H54 (cell line): ENCODE data around the gene CPXM1.
"Not testable (repeated sequence)": the region's sequence is repeated elsewhere in the genome, so short reads cannot be mapped to it uniquely, and the experiment has no call there.

Experiments used
- DNase-seq: peaks from one replicate; pipeline ENCODE4 v3.0.0; 2011; ENCODE audit warnings: low spot score, mixed read lengths; ENCODE audit not compliant: insufficient read length
- FAIRE-seq: peaks from 3 replicates; lab custom pipeline; 2011; peaks lifted over from hg19 to GRCh38; lab: Jason Lieb, UNC
- POLR2A ChIP-seq: IDR thresholded peaks from 2 replicates; pipeline ENCODE4 v1.6.1; 2011; ENCODE audit warnings: low read depth, mild to moderate bottlenecking, low read length

The CPXM1 gene

GRCh38 chr20:2775139-2775538 lies 25.3 kb downstream of the CPXM1 start:
- FAIRE-seq, result no peak

GRCh38 chr20:2773812-2774211 lies 26.6 kb downstream of the CPXM1 start:
- TF ChIP-seq POLR2A, result no peak
- no peak for DNase-seq
- FAIRE-seq, result no peak

More at GRCh38 chr20:2775139-2775538, 25.3 kb downstream of the CPXM1 start:
- TF ChIP-seq POLR2A, result no peak
- DNase-seq, result no peak

- no peak for TF ChIP-seq POLR2A
- DNase-seq (no peak), FAIRE-seq (no peak)
These were observed 28.8 kb downstream of the CPXM1 start for GRCh38 chr20:2771631-2772080.

- not testable (repeated sequence) for FAIRE-seq
These were observed 30.3 kb downstream of the CPXM1 start for GRCh38 chr20:2770091-2770490.

GRCh38 chr20:2768632-2769015 lies 31.8 kb downstream of the CPXM1 start:
- no peak for FAIRE-seq
- no peak for DNase-seq
- TF ChIP-seq POLR2A, result no peak

More at GRCh38 chr20:2770091-2770490, 30.3 kb downstream of the CPXM1 start:
- DNase-seq, result not testable (repeated sequence)

GRCh38 chr20:2767768-2768631 lies 32.4 kb downstream of the CPXM1 start:
- TF ChIP-seq POLR2A, result no peak
- FAIRE-seq (no peak), DNase-seq (no peak)

GRCh38 chr20:2763186-2763585 lies 37.2 kb downstream of the CPXM1 start:
- DNase-seq, result no peak
- no peak for FAIRE-seq

GRCh38 chr20:2762578-2763131 lies 37.8 kb downstream of the CPXM1 start:
- no peak for FAIRE-seq
- DNase-seq, result no peak
- no peak for TF ChIP-seq POLR2A

More at GRCh38 chr20:2763186-2763585, 37.2 kb downstream of the CPXM1 start:
- no peak for TF ChIP-seq POLR2A

GRCh38 chr20:2761885-2762284 lies 38.5 kb downstream of the CPXM1 start:
- no peak for TF ChIP-seq POLR2A
- no peak for FAIRE-seq
- no peak for DNase-seq

GRCh38 chr20:2760952-2761305 lies 39.5 kb downstream of the CPXM1 start:
- FAIRE-seq (no peak), DNase-seq (no peak)
- no peak for TF ChIP-seq POLR2A

- no peak for TF ChIP-seq POLR2A
- FAIRE-seq (no peak), DNase-seq (no peak)
These were observed 40.0 kb downstream of the CPXM1 start for GRCh38 chr20:2760297-2760951.

GRCh38 chr20:2759603-2760296 lies 40.7 kb downstream of the CPXM1 start:
- DNase-seq, result no peak
- TF ChIP-seq POLR2A, result no peak
- FAIRE-seq, result no peak

- FAIRE-seq (no peak), DNase-seq (no peak)
- no peak for TF ChIP-seq POLR2A
These were observed 41.3 kb downstream of the CPXM1 start for GRCh38 chr20:2759143-2759542.

- FAIRE-seq (no peak), DNase-seq (no peak)
- TF ChIP-seq POLR2A, result no peak
These were observed 42.5 kb downstream of the CPXM1 start for GRCh38 chr20:2757969-2758368.
